Measurements from ENCODE around the gene NEK9. TPM values are rescaled to one million over a fixed set of nuclear protein-coding genes. Genes with fewer than 3 reads are reported as not detected.
"Not testable (repeated sequence)": the region's sequence is repeated elsewhere in the genome, so short reads cannot be mapped to it uniquely, and the experiment has no call there.

Gene NEK9
- total RNA-seq, 1 donor from 2014 or later: 61.9 TPM

GRCh38 chr14:75107186-75107585 is 19.7 kb downstream of the NEK9 start:
- no peak for DNase-seq (ENCODE audit: low spot score)

DNA sequence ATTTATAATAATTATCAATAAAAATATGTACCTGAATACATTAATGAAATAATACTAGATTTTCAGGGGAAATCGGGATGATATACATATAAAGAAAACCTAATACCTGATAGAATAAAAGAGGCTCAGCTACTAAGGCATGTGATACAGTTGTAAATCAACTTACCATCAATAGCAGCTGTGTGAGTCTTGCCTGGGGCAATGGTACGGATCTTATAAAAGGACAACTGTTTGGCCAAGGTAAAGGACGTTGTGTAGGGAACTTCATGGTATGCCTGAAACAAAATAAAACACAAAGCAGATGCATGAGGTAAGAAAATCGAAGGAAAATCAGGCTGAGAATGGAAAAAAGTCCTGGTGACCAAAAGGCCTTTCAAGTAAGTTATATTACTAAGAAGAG is 25.4 kb downstream of the NEK9 start:
- DNase-seq (ENCODE audit: low spot score): no peak

GRCh38 chr14:75098682-75099081 is 28.2 kb downstream of the NEK9 start:
- DNase-seq (ENCODE audit: low spot score): no peak

- no peak for DNase-seq (ENCODE audit: low spot score)
Measured at GRCh38 chr14:75098212-75098611, 28.6 kb downstream of the NEK9 start.

DNA sequence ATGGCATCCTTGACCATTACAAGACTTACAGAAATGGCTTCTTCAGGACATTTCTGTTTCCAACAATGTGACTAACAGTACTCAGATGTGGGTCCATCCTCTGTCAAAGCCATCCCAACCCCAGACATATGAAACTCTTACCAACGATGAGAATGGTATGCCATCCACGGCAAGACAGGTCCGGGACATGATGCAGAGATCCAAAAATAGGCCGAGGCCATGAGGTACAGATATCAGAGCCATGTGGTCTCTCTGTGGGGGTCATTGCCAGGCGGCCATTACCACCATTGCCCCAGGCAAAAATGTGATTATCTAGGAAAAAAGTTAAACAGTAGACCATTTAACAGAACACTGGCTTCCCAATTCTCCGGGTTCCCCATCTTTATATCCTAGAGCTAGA is 29.9 kb downstream of the NEK9 start:
- DNase-seq (ENCODE audit: low spot score): no peak

DNA sequence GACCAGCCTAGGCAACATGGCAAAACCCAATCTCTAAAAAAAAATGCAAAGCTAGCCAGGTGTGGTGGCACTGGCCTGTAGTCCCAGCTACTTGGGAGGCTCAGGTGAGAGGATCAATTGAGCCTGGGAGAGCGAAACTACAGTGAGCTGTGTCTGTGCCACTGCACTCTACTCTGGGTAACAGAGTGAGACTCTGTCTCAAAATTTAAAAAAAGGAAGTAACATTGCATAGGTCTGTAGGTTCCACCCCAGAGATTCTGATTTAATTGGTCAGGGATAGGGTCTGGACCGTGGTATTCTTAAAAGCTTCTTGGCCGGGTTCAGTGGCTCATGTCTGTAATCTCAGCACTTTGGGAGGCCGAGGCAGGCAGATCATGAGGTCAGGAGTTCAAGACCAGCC is 31.2 kb downstream of the NEK9 start:
- DNase-seq (ENCODE audit: low spot score): no peak

- no peak for DNase-seq (ENCODE audit: low spot score)
Measured at GRCh38 chr14:75094896-75095295, 32.0 kb downstream of the NEK9 start.

DNA sequence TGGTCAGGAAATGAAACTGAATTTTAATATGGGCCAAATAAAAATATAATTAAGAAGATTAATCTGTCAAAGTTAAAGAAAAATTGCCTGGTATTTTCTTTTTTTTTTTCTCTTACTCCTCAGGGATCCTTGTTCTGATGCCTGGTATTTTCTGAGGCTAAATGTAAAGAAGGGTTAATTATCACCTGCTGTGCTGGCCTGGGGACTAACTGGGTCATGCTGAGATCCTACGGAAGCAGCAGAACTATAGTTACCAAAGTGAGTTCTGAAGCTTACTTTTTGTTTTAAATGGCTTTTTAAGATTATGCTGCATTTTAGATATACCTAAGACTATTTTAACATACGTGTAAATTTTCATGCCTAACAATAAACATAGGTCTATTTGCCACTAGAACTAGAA is 34.1 kb downstream of the NEK9 start:
- no peak for DNase-seq (ENCODE audit: low spot score)

- no peak for DNase-seq (ENCODE audit: low spot score)
Measured at GRCh38 chr14:75091251-75091650, 35.6 kb downstream of the NEK9 start.

DNA sequence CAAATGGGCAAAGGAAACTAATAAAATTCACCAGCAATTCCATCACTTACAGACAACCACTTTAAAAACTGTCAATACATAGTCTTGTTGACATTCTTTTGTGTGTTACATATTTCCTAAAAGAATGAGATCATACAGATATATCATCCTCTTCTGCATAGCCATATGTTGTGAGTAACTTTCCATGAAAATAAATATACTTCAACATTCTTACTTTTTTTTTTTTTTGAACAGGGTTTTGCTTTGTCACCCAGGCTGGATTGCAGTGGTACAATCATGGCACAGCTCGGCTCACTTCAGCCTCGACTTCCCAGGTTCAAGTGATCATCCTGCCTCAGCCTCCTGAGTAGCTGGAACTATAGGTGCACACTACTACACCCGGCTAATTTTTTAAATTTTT is 36.5 kb downstream of the NEK9 start:
- DNase-seq (ENCODE audit: low spot score): no peak

GRCh38 chr14:75088566-75089373 is 38.1 kb downstream of the NEK9 start:
- DNase-seq (ENCODE audit: low spot score): peak; percentile 69

GRCh38 chr14:75088153-75088552 is 38.7 kb downstream of the NEK9 start:
- DNase-seq (ENCODE audit: low spot score): no peak

DNA sequence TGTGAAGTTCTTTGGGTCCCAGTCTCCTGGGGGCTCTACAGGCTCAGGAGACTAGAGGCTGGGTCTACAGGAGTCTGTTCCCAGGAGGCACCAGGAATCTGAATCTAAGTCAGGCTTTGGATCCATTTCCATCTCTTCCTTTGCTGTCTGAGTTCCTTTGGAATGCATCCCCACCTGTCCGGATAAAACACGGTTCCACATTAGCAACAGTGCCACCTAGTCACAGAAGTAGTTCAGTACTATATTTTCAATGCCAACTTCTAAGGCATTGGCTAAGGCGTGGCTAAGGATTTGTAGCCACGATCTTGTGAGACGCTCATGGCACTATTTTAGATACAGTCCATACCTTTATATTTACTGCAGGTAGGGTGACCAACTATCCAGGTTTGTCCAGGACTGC is 42.3 kb downstream of the NEK9 start:
- DNase-seq (ENCODE audit: low spot score): no peak

DNA sequence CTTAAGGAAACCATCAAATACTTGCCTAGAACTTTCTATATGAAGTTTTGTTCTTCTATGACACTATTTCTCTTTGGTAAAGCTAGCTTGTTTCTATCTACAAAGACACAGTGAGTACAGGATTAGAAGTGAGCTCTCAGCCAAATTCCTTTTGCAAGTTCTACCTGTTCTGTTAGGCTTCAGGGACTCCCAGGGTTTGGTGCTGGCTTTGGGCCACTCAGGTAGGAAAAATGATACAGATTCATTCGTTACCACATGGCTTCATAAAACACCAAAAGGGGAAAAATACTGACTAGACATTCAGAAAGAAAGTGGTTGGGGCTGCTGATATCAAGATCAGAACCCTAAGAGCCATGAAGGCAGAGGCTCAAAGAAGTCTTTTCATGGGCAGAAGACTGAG is 43.6 kb downstream of the NEK9 start:
- no peak for DNase-seq (ENCODE audit: low spot score)

DNA sequence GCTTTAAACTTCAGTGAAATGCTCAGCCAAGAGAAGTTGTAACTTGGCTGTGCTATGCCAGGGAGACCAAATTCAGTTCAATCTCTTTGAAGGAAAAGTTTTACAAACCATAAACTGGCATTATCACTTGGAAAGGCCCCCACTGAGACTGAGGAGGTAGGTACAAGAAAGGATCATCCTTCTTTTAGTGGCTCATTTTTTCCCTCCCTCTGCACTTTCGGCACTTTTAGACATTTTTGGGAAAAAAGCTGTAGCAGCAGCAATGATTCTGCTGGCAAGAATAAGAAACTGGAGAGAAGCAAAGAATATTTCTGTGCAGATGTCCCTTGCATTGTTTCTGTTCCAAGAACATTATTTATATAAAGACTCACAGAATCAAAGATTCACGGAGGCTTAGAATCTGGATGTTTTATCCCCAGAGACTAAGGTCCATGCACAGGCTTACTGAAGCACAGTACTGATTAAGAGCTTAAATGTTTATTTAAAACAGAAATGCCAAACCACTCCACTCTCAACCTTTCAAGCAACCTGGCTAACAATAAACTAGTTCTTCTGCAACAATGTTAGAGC is 45.1 kb downstream of the NEK9 start:
- peak; percentile 69 for DNase-seq (ENCODE audit: low spot score)

GRCh38 chr14:75079521-75079920 is 47.3 kb downstream of the NEK9 start:
- DNase-seq (ENCODE audit: low spot score): no peak

GRCh38 chr14:75077794-75078193 is 49.1 kb downstream of the NEK9 start:
- peak; percentile 68 for DNase-seq (ENCODE audit: low spot score)

DNA sequence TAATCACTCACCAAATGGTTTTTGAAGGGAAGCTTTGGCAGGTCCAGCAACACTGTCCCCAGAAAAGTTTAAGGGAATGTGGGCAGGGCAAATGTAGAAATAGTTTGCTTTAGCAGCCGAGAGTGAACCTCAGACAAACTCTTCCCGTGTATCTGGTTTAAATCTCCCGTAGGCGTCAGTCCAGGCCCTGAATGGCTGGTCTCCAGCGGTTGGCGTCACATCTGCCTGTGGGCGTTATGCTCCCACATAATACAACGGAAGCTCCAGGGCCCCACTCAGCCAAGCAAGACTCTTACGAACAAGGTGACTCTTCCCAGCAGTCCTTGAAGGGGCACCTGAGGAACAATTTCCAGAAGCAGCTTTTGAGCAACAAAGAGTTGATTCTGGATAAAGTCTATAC is 56.5 kb downstream of the NEK9 start:
- DNase-seq (ENCODE audit: low spot score): peak; percentile 71

DNA sequence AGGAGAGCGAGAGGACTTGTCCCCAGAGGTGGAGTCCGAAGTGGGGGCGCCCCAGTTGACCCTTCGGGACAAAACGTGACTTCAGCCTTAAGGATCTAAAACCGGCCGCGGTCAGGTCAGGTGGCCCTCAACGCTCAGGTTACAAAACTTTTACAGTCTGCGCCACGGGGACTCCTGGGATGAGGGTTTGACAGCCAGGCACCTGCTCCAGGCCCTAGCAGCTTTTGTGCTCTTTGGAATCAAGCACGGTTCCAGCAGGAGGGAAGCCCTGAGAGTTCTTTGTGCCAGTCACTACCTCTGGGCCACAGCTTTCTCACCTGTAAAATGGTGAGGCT is 57.1 kb downstream of the NEK9 start:
- no peak for DNase-seq (ENCODE audit: low spot score)

GRCh38 chr14:75069121-75069810 is 57.6 kb downstream of the NEK9 start, which contains the start of gene ZC2HC1C:
TSS of gene ZC2HC1C (plus strand) at chr14:75069641. CDS start at chr14:75070574, 933 bp downstream.
- DNase-seq (ENCODE audit: low spot score): peak; percentile 94

GRCh38 chr14:75068294-75069120 is 58.3 kb downstream of the NEK9 start:
- DNase-seq (ENCODE audit: low spot score): peak; percentile 48

- not testable (repeated sequence) for DNase-seq (ENCODE audit: low spot score)
Measured at GRCh38 chr14:75067765-75068164, 59.1 kb downstream of the NEK9 start.
